ENCODE measurements around the gene FHIT. TPM values are rescaled to one million over a fixed set of nuclear protein-coding genes. Genes with fewer than 3 reads are reported as not detected.
"Not testable (repeated sequence)": the region's sequence is repeated elsewhere in the genome, so short reads cannot be mapped to it uniquely, and the experiment has no call there.

The FHIT gene
- polyA plus RNA-seq, 1 experiment: 0.11 TPM

- no peak for DNase-seq (ENCODE audit: low read depth)
- ChIA-PET CTCF (no interaction called here), POLR2A (no interaction called here)
- H3K27me3 ChIP-seq (ENCODE audit: control insufficient read depth, insufficient read depth, low read length): no peaks in the 10 kb centered on the region
- H3K4me3 ChIP-seq (ENCODE audit: low read depth, low read length): no peak overlapping the region
- no peaks in the 10 kb centered on the region for H3K36me3 ChIP-seq (ENCODE audit: control insufficient read depth, insufficient read depth, low read length)
- TF ChIP-seq CTCF (IDR thresholded peaks at IDR 0.05; ENCODE audit: insufficient read depth, low read depth, low read length): no peak
Measured at GRCh38 chr3:61073566-61074165, 177.6 kb downstream of the FHIT start.

- Histone ChIP-seq H3K27me3 (ENCODE audit: control insufficient read depth, insufficient read depth, low read length) (no peaks in the 10 kb centered on the region), H3K4me3 (ENCODE audit: low read depth, low read length) (no peak overlapping the region), H3K36me3 (ENCODE audit: control insufficient read depth, insufficient read depth, low read length) (no peaks in the 10 kb centered on the region)
- no peak for DNase-seq (ENCODE audit: low read depth)
- no peak for TF ChIP-seq CTCF (IDR thresholded peaks at IDR 0.05; ENCODE audit: insufficient read depth, low read depth, low read length)
- ChIA-PET CTCF (no interaction called here), POLR2A (no interaction called here)
Measured at GRCh38 chr3:61068084-61068483, 183.2 kb downstream of the FHIT start.

GRCh38 chr3:61066800-61067199 lies 184.5 kb downstream of the FHIT start:
- Histone ChIP-seq H3K27me3 (ENCODE audit: control insufficient read depth, insufficient read depth, low read length) (no peaks in the 10 kb centered on the region), H3K36me3 (ENCODE audit: control insufficient read depth, insufficient read depth, low read length) (no peaks in the 10 kb centered on the region), H3K4me3 (ENCODE audit: low read depth, low read length) (no peak overlapping the region)
- no peak for TF ChIP-seq CTCF (IDR thresholded peaks at IDR 0.05; ENCODE audit: insufficient read depth, low read depth, low read length)
- CTCF ChIA-PET: no interaction called here
- POLR2A ChIA-PET: no interaction called here
- DNase-seq (ENCODE audit: low read depth): no peak

- POLR2A ChIA-PET; DNase-seq (ENCODE audit: low read depth); H3K4me3 ChIP-seq (ENCODE audit: low read depth, low read length); H3K27me3 ChIP-seq (ENCODE audit: control insufficient read depth, insufficient read depth, low read length); H3K36me3 ChIP-seq (ENCODE audit: control insufficient read depth, insufficient read depth, low read length); CTCF ChIA-PET: not testable (repeated sequence)
Measured at GRCh38 chr3:61066222-61066621, 185.0 kb downstream of the FHIT start.

GRCh38 chr3:61065451-61066011 lies 185.7 kb downstream of the FHIT start:
- ChIA-PET POLR2A (no interaction called here), CTCF (no interaction called here)
- H3K27me3 ChIP-seq (ENCODE audit: control insufficient read depth, insufficient read depth, low read length): no peaks in the 10 kb centered on the region
- H3K36me3 ChIP-seq (ENCODE audit: control insufficient read depth, insufficient read depth, low read length): no peaks in the 10 kb centered on the region
- H3K4me3 ChIP-seq (ENCODE audit: low read depth, low read length): no peak overlapping the region
- no peak for TF ChIP-seq CTCF (IDR thresholded peaks at IDR 0.05; ENCODE audit: insufficient read depth, low read depth, low read length)
- no peak for DNase-seq (ENCODE audit: low read depth)

Data from BJ (cell line).